Activated gamma-delta T cell treated with anti-CD3 and anti-CD28 coated beads, Interleukin-2, amount 50 U/mL, for 16 hours (primary cell): Measurements from ENCODE around the gene OPCML.

ENCODE experiments used
- DNase-seq: peaks from one replicate; pipeline ENCODE4 v3.0.0-alpha.2; 2020; ENCODE audit warnings: low read depth

The OPCML gene

DNA sequence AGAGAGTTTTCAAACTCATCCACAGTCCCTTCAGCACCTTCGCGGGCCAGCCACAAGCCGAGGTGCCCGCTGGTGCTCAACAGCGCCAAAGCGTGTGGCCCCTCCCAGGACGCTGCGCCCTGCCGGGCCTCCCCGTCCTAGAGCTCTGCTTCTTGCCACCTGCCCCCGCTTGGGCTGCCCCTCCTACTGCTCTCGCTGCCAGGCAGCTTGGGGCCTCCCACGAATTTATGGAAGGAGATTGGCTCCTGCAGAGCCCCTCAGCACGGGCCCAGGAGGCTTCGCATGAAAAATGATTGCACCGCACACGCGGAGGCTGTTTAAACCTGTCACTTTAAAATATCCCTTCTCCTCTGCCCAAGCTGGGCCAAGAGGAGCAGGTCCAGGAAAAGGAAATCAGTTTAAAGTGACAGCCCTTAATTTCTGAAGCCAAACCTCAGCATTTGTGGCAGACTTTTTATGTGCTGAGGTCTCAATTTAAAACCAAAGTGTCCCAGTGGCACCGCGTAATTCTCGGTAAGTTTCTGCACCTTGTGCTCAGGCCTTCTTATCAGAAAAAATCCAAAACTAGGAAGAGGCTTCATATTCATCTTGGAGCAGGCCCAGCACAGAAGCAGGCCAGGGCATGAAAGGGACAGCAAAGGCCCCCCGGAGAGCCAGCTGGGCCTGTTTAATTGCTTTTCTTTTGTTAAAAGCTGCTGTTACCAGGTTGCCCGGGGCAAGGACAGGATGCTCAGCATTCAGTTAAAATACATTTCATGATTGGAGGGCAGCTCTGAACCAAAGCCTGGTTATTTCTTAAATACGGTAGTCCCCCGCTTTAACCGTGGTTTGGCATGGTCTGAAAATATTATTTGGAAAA is 303.6 kb downstream of the OPCML start:
- no peak for DNase-seq

DNA sequence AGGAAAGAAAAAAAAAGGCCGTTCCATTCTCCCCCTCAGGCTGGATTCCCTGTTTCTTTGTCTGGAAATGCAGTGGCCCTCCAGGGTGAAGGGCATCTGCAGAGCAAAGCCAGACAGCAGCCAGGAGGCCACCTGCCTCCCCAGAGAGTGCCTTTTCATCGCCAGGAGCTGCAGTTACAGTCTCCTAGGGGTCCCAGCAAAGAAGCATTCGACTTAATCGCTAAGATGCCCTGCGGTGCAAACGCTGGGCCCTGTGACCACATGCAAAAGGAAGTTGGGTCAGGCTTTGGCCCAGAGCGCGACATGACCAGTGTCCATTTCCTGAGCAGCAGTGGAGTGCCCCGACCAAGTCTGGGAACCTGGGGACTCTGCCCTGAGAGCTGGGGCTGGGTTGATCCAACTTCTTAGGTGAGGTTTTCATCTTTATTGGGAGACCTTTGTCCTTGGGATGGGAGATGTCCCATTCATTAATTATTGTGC is 304.6 kb downstream of the OPCML start:
- DNase-seq, result no peak

DNA sequence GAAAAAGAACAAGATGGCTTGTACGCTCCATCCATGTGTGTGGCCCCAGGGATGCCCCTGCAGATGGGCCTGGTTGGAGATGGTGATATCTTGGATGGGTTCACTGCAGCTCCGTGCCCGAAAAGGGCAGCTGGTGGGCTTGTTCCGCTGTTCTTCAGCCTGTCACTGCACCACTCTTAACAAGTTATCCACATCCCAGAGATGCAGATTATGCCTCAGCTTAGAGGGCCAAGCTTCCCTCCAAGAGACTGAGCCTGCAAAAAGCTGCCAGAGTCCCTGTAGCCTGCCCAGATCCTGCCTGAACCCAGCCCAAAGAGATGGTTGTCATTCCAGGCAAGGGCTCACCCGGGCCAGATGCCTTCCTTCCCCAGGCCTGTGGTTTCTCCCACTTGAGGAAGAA is 308.0 kb downstream of the OPCML start:
- DNase-seq, result no peak

DNA sequence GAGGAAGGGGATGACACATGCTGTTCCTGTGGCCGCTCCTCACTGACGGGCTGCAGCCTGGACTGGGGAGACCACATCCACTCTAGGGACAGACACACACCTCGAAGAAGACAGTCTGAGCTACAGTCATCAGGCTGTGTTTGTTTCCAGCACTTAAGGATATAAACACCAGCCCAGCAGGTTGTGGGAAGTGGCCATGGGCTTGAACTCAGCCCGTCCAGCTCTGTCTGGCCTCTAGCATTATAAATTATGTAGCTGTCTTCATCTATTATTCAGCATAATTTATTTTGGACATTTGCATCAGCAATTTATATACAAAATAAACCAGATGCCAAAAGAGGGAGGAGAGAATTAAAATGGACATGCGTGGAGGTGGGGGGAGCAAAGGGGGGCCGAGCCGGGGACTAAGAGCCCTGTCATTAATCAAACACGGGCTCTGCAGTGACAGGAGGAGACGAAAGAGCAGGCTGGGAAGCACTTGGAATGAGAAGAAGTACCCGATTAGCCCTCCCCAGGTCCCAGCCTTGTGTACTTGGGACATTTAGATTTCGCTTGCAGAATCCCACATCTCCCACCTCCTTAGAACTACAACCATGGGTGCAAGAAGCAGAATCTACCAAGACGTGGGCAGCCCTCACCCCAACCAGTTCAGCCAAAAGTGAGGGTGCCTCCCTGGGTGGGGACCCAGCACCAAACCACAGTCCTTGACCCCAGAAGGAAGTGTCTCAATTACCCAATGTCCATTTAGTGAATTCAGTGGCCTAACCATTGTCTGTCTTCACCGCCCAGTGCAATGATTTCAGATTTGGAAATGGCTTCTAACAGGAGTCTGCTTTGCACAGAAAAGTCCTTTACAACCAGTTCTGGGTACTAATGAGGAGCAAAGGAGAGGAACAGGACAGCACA is 309.6 kb downstream of the OPCML start:
- no peak for DNase-seq

DNA sequence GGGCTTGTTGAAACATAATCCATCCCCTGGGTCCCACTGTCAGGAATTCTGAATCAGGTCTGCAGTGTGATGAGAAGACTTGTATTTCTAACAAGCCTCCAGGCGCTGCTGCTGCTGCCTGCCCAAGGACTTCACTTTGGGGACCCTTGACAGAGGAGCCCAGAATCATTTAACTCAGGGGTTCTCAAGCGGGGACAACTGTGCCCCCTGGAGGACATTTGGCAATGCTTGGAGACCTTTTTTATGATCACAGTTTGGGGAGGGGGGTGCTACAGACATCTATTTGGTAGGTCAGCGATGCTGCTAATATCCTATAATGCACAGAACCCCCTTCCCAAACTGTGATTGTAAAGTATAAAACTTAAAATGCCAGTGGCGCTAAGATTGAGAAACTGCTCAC is 312.8 kb downstream of the OPCML start:
- no peak for DNase-seq

DNA sequence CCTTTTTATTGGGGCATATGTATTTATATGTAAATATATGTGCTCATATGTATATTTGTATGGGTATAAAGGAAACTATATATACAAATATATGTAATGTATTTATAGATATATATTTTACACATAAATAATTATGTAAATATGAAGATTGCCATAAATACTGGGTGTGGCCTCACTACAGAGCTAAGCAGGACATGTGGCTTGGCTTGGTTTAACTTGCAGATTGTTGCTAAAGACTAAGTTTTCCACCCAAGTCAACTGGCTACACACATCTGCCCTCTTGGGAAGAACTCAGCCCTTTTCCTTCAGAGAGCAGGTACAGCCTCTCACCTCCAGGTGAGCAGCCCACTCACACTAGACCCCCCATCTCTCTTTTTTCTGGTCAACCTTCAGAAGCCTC is 315.5 kb downstream of the OPCML start:
- DNase-seq, result no peak

DNA sequence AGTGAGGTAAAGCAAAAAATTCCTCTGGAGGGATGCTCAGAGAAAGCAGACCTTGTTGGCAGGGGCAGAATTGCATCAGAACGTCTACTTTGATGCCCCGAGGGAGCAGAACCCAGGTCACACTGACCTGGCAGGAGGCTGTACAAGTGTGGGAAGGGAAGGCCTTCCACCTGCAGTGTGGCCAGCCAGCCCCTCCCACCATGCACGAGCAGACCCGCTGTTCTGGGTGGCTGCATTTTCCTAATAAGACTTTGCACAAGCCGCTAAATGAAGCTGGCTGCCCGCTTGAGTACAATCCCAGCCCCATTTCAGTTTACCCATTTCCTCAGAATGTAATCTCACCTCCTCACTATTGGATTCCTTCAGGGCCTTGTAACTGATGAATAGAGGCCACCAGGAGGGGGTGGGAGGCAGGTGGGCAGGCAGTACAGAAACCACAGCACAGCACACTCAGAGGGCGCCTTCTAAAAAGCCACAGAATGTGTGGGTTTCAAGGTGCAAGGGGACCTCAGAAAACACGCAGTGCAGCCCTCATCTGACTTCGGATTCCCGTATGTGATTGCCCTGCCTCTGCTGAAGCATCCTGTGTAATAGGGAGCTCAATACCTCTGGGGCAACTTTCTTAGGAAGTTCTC is 316.6 kb downstream of the OPCML start:
- no peak for DNase-seq

DNA sequence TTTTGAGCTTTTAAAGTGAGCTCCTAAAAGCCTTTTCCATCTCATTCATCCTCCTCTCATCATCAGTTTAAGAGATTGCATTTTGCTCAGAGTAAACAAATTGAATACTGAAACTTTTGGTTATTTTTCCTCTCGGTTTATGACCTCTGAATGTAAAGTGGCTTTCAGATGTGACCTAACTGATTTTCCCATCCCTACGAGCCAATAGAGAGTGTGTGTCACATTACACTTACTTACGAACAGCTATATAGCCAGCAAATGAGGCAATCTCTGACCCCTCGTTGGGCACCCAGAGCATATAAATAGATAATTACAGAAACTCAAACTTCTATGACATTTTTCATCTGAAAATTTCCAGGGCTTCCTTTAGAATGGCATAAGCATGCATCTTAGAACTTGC is 317.7 kb downstream of the OPCML start:
- DNase-seq, result no peak

DNA sequence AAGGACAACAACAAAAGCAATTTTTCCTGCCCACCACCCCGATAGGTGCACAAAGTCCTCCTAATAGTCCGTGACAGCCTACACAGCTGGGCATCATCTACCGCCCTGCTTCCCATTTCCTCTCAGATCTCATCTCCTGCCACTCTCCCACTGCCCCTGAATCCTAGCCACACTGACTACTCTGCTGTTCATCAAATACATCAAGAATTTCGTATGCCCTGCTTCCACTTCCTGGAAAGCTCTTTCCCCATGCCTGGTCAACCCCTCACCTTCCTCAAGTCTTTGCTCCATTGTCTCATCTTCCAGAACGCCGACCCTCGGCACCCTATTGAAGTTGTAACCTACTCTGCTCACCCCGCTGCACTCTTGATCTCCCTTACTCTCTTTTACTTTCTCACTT is 320.1 kb downstream of the OPCML start:
- no peak for DNase-seq

DNA sequence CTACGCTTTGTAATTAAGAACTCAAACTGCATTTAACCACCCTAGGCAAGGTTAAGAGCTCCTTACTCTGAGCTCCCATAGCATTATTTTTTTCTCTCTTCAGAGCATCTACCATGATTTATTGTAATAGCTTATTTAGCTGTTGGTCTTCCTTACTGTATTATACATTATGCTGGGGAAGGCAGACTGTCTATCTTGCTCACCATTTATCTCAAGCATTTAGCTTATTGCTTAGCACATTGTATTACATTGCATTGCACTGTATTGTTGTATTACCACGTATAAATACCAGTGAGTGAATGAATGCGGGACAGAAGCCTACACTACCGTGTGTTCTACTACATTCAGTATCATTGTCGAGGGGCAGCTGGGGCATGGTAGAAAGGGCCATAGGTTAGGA is 324.3 kb downstream of the OPCML start:
- DNase-seq, result no peak

DNA sequence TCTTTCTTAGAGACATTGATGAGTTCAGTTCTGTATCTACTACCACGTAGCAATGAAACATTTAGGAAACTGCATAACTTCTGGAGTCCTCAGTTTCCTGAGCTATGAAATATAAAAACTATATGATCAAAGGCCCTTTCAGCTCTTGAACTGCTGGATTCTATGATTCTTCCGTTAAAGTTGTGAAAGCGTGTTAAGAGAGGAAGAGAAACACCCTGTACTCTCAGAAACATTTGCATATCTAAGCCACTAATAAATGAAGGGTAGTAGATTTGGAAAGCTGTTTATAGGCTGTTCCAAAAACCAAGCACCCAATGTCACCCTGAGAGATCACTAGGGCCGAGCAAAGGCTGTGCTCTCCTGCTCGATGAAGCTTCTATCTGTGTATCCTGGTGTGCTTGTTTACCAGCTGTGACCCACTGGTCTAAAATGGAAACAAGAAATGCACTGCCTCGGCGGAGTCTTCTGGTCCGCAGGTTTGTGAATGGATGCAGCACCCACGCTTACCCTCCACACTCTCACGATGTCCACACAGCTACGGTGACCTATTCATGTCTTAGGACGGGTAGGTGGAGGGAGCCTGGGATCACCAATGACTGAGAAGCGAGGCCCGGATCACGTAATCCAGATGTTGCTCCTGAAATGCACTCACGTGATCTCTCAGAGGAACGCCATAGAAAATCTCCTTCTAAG is 325.8 kb downstream of the OPCML start:
- DNase-seq, result no peak

DNA sequence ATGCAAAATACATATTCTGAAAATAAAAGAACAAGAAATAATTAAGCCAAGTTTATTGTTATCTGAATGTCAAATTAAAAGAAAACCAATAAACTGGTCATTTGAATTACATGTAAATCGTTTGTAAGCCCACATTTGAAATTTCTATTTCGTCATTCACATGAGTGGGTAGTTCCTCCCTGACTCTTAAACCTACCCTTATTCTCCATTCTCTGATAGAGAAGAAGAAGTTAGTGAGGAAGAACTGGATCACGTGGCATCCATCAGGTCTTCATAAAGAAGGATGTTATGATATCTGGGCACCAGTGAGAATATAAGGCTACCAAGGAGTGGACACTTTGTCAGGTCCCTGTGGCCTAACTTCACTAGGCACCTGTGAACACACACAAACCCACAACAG is 328.1 kb downstream of the OPCML start:
- DNase-seq, result no peak

DNA sequence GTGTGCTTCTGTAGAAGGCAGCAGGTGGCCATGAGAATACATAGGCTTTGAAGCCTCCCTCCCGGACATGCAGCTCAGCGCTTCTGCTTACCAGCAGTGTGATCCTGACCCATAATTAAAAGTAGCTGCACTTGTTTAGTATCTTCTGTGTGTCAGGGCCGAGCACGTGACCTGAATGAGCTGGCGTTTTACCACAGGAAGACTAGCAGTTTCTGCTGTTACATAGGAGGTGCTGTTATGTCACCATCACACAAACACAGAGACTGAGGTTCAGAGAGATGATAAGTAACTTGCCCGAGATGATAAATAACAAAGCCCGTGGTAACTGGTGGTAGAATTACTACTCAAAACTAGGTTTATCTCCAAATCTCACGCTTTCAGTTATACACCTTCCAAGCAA is 329.5 kb downstream of the OPCML start:
- DNase-seq, result no peak

DNA sequence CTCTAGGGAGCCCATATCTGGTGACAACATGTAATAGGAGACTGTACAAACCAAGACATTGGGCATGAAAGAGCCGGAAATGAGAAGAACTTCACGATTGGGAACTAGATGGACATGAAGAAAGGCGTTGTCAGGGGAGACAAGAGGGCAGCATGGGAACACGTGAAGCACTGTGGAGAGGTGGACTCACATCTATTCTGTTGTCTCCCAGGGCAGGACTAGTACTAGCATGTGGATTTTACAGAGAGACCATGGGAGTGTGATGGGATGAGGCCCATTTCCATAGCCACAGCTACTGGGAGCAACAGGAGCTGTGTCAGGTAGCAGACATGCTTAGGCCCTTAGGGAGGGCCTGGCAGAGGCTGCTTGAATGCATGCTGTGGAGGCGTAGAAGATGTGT is 333.9 kb downstream of the OPCML start:
- DNase-seq, result no peak

DNA sequence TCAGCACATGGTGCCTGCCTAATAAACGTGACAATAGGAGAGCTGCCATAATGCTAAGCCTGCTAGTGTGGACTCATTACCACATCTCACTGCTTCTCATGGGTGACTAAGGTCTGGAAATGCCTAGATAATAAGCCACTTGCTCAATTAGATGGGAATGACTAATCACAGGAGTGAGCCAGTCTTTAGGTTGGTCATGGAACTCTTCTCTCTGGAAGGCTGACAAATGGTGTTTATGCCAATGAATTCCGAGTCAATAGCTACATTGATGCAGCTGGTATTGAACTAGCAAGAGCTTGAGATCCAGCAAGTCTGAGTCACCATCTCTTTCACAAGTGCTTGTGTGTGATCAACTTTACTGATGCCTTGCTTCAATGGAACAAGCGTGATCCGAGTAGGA is 334.9 kb downstream of the OPCML start:
- no peak for DNase-seq

DNA sequence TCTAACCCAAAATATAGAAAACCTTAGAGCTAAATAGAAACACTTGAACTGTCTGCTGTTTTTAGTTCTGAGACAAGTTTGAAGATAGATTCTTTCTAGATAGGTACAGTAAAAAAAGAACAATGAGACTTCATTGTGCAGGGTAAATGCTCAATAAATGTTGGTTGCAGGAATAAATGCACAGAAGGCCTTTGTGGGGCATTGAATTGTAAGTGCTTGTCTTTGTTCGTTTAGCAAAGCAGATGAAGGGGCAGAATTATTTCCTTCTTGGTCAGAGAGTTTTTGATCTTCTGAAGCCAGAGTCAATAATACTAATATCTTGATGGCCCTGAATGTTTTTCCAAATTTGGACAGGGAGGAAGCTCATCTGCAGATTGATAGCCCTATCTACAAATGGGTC is 340.4 kb downstream of the OPCML start:
- DNase-seq, result no peak

DNA sequence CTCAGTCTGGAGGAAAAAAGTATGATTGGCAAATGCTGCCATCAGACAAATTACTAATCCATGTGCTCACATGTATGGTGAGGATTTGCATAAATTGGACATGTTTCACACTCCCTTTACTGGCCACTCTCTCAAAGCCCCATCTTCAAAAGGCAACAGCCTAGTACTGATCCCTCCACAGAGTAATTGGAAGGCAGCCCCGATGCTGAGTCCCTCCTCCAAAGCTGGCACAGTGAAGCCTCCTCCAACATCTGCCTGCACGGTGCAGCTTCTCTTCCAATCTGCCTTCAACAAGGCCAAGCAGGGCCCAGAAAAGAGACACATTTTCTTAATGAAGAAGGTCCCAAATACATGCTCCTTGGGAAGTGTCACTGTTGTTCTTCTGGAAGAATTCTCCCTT is 350.6 kb downstream of the OPCML start:
- DNase-seq, result no peak

DNA sequence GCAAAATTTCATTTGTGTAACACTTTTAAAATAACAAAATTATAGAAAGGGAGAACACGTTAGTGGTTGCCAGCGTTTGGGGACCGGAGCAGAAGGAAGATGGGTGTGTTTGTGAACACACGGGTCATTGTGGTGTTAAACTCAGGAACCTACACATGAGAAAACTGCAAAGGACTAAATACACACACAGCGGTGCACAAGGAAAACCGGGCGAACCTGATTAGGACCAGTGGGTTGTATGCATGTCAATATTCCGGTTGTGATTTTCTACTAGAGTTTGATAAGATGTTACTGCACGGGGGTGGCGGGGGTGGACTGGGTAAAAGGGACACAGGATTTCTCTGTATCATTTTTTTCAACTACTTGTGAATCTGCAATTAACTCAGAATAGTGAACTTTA is 351.2 kb downstream of the OPCML start:
- no peak for DNase-seq

DNA sequence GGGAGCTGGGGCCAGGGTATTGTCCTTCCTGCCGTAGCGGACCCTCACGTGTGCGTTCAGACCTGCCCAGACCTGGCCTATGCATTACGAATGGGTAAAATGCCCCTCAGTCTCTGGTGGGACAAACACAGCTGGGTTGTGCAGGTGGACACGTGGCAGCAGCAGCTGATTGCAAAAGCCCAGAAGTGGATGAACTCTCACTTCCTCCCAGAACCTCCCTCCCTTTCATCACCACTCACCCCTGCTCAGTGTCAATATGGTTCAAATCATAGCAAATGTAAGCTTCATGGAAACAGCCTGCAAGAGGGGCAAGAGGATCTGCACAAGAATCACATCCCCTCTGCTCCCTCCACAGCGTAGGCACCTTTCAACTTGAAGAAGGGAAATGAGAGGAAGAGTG is 352.1 kb downstream of the OPCML start:
- no peak for DNase-seq

DNA sequence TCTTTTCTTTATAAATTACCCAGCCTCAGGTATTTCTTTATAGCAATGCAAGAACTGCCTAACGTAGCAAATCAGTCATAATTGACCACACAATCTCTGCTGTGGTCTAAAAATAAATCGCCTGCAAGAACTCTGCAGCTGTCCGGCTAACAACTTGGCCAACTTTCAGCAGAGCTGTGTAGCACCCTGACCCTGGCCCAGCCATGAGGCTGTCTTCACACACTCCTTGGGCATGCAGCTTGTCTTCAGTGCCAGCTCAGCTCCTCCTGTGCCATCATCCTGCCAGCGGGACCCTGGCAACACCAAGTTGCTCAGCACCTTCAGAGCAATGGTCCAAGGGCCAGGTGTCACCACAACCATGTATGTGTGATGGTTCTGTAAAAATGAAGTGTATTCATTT is 355.6 kb downstream of the OPCML start:
- no peak for DNase-seq

DNA sequence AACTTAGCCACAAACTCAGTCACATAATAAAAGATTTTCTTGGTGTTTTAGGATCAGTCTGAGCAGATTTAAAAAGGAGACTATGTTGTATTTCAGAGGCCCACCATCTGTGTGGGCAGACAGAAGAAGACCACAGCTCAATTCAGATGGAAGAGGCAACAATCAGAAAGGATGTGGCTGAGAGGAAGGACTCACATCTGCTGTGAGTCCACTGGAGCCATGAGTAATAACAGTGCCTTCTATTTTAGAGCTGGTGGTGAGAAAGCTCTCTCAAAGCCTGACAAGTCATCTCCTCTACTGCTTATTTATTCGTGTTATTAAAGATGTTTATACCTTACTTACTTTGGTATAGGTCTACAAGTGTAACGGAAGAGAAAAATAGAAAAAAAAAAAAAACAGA is 357.2 kb downstream of the OPCML start:
- no peak for DNase-seq

DNA sequence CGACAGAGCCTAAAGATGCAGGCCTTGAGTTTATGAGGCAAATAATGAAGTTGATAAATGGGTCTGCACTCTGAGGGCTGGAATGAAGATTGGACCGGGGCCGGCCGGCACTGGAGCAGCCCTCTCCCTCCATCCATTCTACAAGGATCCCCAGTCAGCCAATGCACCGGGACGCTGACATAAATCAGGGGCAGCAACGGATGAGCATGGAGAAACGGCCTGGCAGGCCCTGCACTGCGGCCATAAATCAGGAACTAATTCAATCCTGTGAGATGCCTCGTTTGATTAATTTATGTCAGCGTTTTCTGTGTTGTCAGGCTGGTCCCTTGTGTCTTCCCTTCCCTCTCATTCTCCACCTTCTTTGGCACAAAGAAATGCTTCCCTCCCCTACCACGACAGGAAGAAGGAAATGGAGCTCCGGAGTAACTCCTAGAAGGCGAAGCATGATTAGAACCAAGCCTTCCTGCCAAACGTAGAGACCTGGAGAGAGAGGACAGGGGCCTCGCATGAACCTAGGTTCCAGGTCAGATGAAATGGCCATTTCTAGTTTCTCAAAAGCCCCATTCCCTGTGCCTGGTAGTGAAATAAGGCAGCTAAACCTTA is 358.4 kb downstream of the OPCML start:
- DNase-seq, result no peak
